Lower leg skin (tissue), 3 donors: Measurements from ENCODE around the gene LEMD1.

Source experiments
- CTCF ChIP-seq, 3 donors: fragments of 450-650 bp; IDR thresholded peaks; one replicate each; pipeline ENCODE4 v1.5.1; 2016; ENCODE audit warnings: antibody characterized with exemption in 3 of 3, mild to moderate bottlenecking in 3 of 3, moderate library complexity in 2 of 3
- POLR2A ChIP-seq, 2 donors: fragments of 450-650 bp; IDR thresholded peaks; one replicate each; pipeline ENCODE4 v1.6.1; 2016 to 2017; ENCODE audit warnings: antibody characterized with exemption in 2 of 2, mild to moderate bottlenecking in 1 of 2, moderate library complexity in 1 of 2

GRCh38 chr1:205438213-205439158 lies 16.6 kb upstream of the LEMD1 start:
- no peak for TF ChIP-seq CTCF (IDR thresholded peaks at IDR 0.05)
- no peak for TF ChIP-seq POLR2A (IDR thresholded peaks at IDR 0.05)
